ENCODE results near the gene TADA2B. TPM values are rescaled to one million over a fixed set of nuclear protein-coding genes. Genes with fewer than 3 reads are reported as not detected.

TADA2B gene
- total RNA-seq, 1 donor from 2014 or later: 12.0 TPM

GRCh38 chr4:7018281-7018680, 24.9 kb upstream of the TADA2B start:
- no peak for DNase-seq

GRCh38 chr4:7019367-7019766, 23.8 kb upstream of the TADA2B start:
- no peak for DNase-seq

- no peak for DNase-seq
Observed at GRCh38 chr4:7020290-7020689, 22.9 kb upstream of the TADA2B start.

- DNase-seq: no peak
Observed at GRCh38 chr4:7020856-7021255, 22.3 kb upstream of the TADA2B start.

- no peak for DNase-seq
Observed at GRCh38 chr4:7021355-7021754, 21.8 kb upstream of the TADA2B start.

GRCh38 chr4:7021930-7022664, 21.1 kb upstream of the TADA2B start:
- no peak for DNase-seq

- DNase-seq: no peak
Observed at GRCh38 chr4:7023486-7023885, 19.7 kb upstream of the TADA2B start.

GRCh38 chr4:7023901-7024300, 19.3 kb upstream of the TADA2B start:
- no peak for DNase-seq

- DNase-seq: no peak
Observed at GRCh38 chr4:7024336-7024890, 18.8 kb upstream of the TADA2B start.

- no peak for DNase-seq
Observed at GRCh38 chr4:7025040-7025602, 18.1 kb upstream of the TADA2B start.

GRCh38 chr4:7026107-7026506, 17.1 kb upstream of the TADA2B start:
- no peak for DNase-seq

GRCh38 chr4:7027284-7027683, 15.9 kb upstream of the TADA2B start:
- no peak for DNase-seq

GRCh38 chr4:7027913-7028312, 15.3 kb upstream of the TADA2B start:
- DNase-seq: no peak

GRCh38 chr4:7029212-7029611, 14.0 kb upstream of the TADA2B start:
- no peak for DNase-seq

GRCh38 chr4:7029921-7030320, 13.3 kb upstream of the TADA2B start:
- DNase-seq: no peak

- DNase-seq: no peak
Observed at GRCh38 chr4:7030856-7031255, 12.3 kb upstream of the TADA2B start.

GRCh38 chr4:7031558-7032449, 11.4 kb upstream of the TADA2B start:
- DNase-seq: no peak

GRCh38 chr4:7032596-7032995, 10.6 kb upstream of the TADA2B start:
- no peak for DNase-seq

- no peak for DNase-seq
Observed at GRCh38 chr4:7034262-7035081, 8.7 kb upstream of the TADA2B start.

- no peak for DNase-seq
Observed at GRCh38 chr4:7037425-7037824, 5.7 kb upstream of the TADA2B start.

GRCh38 chr4:7040765-7041164, 2.4 kb upstream of the TADA2B start:
- no peak for DNase-seq

- DNase-seq: no peak
Observed at GRCh38 chr4:7041246-7041645, 1.9 kb upstream of the TADA2B start.
